ENCODE data around the gene PSMA5. TPM values are rescaled to one million over a fixed set of nuclear protein-coding genes. Genes with fewer than 3 reads are reported as not detected.

Gene PSMA5
- total and polyA plus RNA-seq, 2 experiments from 2014 or later, result 64.4 to 90.1 TPM

GRCh38 chr1:109392037-109392787, 34.0 kb downstream of the PSMA5 start:
- Histone ChIP-seq H4K20me1 (ENCODE audit: insufficient read depth, poor library complexity, severe bottlenecking) (no peaks in the 10 kb centered on the region), H3K4me2 (peak overlapping the region; percentile 68), H3K79me2 (peaks cover 87% of the 10 kb centered on the region), H3K36me3 (replicated peaks; ENCODE audit: insufficient read depth, low read depth) (no peaks in the 10 kb centered on the region), H3K27ac (peak overlapping the region; percentile 87), H2AFZ (peak overlapping the region; percentile 9), H3K27me3 (no peaks in the 10 kb centered on the region), H3K9me3 (ENCODE audit: low read depth) (no peaks in the 10 kb centered on the region), H3K4me1 (ENCODE audit: insufficient read depth) (peaks cover 25% of the 10 kb centered on the region), H3K9me2 (replicated peaks; ENCODE audit: insufficient read depth) (no peaks in the 10 kb centered on the region), H3K4me3 (no peak overlapping the region)
- whole genome bisulfite sequencing (ENCODE audit: low lambda C conversion rate, missing lambda C conversion rate), result 84% methylated on average over 4 of the region's 4 CpGs
- no peak for DNase-seq (ENCODE audit: low spot score)
- no peak for TF ChIP-seq EZH2 (IDR thresholded peaks at IDR 0.05; ENCODE audit: borderline replicate concordance)
- TF ChIP-seq CTCF (IDR thresholded peaks at IDR 0.05; ENCODE audit: poor library complexity), result no peak
- TF ChIP-seq EZH2phosphoT487 (IDR thresholded peaks at IDR 0.05; ENCODE audit: low read depth, severe bottlenecking, unreplicated experiment), result no peak

- Histone ChIP-seq H3K9me2 (replicated peaks; ENCODE audit: insufficient read depth) (no peaks in the 10 kb centered on the region), H3K36me3 (replicated peaks; ENCODE audit: insufficient read depth, low read depth) (no peaks in the 10 kb centered on the region), H3K79me2 (peaks cover 88% of the 10 kb centered on the region), H3K4me1 (ENCODE audit: insufficient read depth) (peaks cover 25% of the 10 kb centered on the region), H2AFZ (no peak overlapping the region), H4K20me1 (ENCODE audit: insufficient read depth, poor library complexity, severe bottlenecking) (no peaks in the 10 kb centered on the region), H3K4me2 (peak overlapping the region; percentile 68), H3K4me3 (no peak overlapping the region), H3K27ac (peak overlapping the region; percentile 87), H3K9me3 (ENCODE audit: low read depth) (no peaks in the 10 kb centered on the region), H3K27me3 (no peaks in the 10 kb centered on the region)
- no peak for TF ChIP-seq CTCF (IDR thresholded peaks at IDR 0.05; ENCODE audit: poor library complexity)
- TF ChIP-seq EZH2 (IDR thresholded peaks at IDR 0.05; ENCODE audit: borderline replicate concordance), result no peak
- TF ChIP-seq EZH2phosphoT487 (IDR thresholded peaks at IDR 0.05; ENCODE audit: low read depth, severe bottlenecking, unreplicated experiment), result no peak
- no peak for DNase-seq (ENCODE audit: low spot score)
Measured at GRCh38 chr1:109391626-109392025, 34.6 kb downstream of the PSMA5 start.

DNA sequence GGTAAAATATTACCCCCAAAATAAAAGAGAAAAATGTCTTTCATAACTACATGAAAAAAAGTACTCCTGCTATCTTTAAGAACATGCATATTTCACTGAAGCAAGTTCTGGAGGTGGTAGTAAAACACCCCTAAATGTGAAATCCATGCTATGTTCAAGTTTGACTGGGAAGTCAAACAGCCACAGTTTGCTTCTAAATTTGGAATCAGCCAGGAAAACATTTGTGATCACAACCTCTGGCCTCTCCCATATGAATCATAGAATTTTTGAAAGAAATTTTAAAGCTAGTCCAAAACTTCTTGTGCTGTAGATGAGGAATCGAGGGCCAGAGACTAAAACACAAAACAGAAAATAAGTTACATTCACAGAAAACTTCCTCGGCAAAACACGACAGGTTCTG, 35.1 kb downstream of the PSMA5 start:
- Histone ChIP-seq H3K4me2 (peak overlapping the region; percentile 68), H3K27me3 (no peaks in the 10 kb centered on the region), H2AFZ (no peak overlapping the region), H3K4me1 (ENCODE audit: insufficient read depth) (peaks cover 25% of the 10 kb centered on the region), H3K79me2 (peaks cover 88% of the 10 kb centered on the region), H3K9me3 (ENCODE audit: low read depth) (no peaks in the 10 kb centered on the region), H3K27ac (peak overlapping the region; percentile 87), H3K4me3 (no peak overlapping the region), H3K36me3 (replicated peaks; ENCODE audit: insufficient read depth, low read depth) (no peaks in the 10 kb centered on the region), H4K20me1 (ENCODE audit: insufficient read depth, poor library complexity, severe bottlenecking) (no peaks in the 10 kb centered on the region), H3K9me2 (replicated peaks; ENCODE audit: insufficient read depth) (no peaks in the 10 kb centered on the region)
- DNase-seq (ENCODE audit: low spot score), result no peak
- WGBS (ENCODE audit: low lambda C conversion rate, missing lambda C conversion rate), result 80% methylated on average over 3 of the region's 3 CpGs
- TF ChIP-seq EZH2phosphoT487 (IDR thresholded peaks at IDR 0.05; ENCODE audit: low read depth, severe bottlenecking, unreplicated experiment), result no peak
- TF ChIP-seq CTCF (IDR thresholded peaks at IDR 0.05; ENCODE audit: poor library complexity), result no peak
- no peak for TF ChIP-seq EZH2 (IDR thresholded peaks at IDR 0.05; ENCODE audit: borderline replicate concordance)
